Tibial nerve (tissue), 4 donors: ENCODE measurements around the gene VWA7.

Experiments
- EP300 ChIP-seq, 2 donors: sonication (generic); formaldehyde crosslinking; IDR thresholded peaks; one replicate each; pipeline ENCODE4 v1.6.1; 2017; ENCODE audit warnings: antibody characterized with exemption in 2 of 2, mild to moderate bottlenecking in 1 of 2
- POLR2A ChIP-seq, 2 donors: fragments of 450-650 bp; IDR thresholded peaks; one replicate each; pipeline ENCODE4 v1.6.1; 2017; ENCODE audit warnings: antibody characterized with exemption in 2 of 2, mild to moderate bottlenecking in 2 of 2, moderate library complexity in 2 of 2
- TF ChIP-seq, protein P1 (sequence below), 5 experiments: fragments of 200-600 bp in 3 of 5; fragments of 450-650 bp in 2 of 5; sonication (generic) in 3 of 5; IDR thresholded peaks; one replicate each; pipeline ENCODE4 v1.5.1; 2016 to 2019; ENCODE audit warnings: antibody characterized with exemption in 5 of 5, mild to moderate bottlenecking in 3 of 5, moderate library complexity in 2 of 5

DNA sequence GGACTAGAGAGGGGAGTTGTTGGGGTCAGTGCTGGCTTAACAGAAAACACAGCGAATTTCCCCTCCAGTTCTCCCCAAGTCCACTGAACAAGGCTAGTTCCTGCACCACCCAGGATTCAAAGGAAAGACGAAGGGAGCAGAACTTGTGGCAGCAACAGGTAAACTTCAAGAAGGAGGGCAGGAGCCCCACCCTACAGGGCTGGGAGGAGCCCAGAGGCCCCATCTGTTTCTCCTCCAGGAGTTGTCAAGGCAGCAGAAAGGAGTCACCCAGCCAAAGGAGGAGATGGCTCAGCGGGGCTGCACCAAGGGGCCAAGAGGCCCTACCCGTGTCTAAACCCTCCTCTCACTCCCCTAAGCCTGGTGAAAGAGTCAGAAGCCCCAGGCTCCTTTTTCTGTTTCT lies 12.9 kb downstream of the VWA7 start:
- TF ChIP-seq, protein P1, sequence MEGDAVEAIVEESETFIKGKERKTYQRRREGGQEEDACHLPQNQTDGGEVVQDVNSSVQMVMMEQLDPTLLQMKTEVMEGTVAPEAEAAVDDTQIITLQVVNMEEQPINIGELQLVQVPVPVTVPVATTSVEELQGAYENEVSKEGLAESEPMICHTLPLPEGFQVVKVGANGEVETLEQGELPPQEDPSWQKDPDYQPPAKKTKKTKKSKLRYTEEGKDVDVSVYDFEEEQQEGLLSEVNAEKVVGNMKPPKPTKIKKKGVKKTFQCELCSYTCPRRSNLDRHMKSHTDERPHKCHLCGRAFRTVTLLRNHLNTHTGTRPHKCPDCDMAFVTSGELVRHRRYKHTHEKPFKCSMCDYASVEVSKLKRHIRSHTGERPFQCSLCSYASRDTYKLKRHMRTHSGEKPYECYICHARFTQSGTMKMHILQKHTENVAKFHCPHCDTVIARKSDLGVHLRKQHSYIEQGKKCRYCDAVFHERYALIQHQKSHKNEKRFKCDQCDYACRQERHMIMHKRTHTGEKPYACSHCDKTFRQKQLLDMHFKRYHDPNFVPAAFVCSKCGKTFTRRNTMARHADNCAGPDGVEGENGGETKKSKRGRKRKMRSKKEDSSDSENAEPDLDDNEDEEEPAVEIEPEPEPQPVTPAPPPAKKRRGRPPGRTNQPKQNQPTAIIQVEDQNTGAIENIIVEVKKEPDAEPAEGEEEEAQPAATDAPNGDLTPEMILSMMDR (IDR thresholded peaks at IDR 0.05): no peak
- TF ChIP-seq EP300 (IDR thresholded peaks at IDR 0.05) (no peak), POLR2A (IDR thresholded peaks at IDR 0.05) (no peak)
